DMS79 treated with DMSO at 0.1 percent for 48 hours (cell line): ENCODE data around the gene CRY1.
"Not testable (repeated sequence)": the region's sequence is repeated elsewhere in the genome, so short reads cannot be mapped to it uniquely, and the experiment has no call there.

Experiments
- DNase-seq: peaks from one replicate; lab custom pipeline; 2025; lab: John Stamatoyannopoulos, UW

CRY1 gene

DNA sequence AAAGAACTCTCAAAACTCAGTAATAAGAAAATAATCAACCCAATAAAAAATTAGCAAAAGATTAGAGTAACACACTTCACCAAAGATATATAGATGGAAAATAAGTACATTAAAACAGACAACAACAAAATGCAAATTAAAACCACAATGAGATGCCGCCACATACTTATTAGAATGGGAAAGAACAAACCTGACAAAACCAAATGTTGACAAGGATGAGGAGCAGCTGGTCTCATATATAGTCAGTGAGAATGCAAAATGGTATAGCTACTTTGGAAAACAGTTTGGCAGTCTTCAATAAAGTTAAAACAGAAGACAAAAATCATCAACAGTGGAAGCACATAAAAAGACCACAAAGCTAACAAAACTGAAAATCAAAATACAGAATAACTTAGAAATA lies 29.1 kb downstream of the CRY1 start:
- DNase-seq: no peak

DNA sequence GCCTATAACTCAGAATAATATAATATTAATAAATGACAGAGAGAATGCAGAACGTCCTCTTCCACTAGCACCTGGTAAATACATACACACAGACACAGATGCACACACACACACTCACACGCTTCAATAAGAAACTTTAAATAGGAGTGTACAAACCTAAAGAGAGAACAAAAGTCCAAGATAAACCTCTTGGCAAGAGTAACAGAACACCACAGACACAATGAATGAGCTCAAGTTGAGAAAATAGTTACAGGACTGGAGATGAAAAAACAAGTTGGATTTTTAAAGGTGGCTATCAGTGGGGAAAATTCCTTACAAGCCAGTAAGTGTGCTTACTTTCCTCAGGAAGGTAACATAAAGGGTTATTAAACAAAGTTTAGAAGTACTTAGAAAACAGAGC lies 35.2 kb downstream of the CRY1 start:
- DNase-seq: no peak

DNA sequence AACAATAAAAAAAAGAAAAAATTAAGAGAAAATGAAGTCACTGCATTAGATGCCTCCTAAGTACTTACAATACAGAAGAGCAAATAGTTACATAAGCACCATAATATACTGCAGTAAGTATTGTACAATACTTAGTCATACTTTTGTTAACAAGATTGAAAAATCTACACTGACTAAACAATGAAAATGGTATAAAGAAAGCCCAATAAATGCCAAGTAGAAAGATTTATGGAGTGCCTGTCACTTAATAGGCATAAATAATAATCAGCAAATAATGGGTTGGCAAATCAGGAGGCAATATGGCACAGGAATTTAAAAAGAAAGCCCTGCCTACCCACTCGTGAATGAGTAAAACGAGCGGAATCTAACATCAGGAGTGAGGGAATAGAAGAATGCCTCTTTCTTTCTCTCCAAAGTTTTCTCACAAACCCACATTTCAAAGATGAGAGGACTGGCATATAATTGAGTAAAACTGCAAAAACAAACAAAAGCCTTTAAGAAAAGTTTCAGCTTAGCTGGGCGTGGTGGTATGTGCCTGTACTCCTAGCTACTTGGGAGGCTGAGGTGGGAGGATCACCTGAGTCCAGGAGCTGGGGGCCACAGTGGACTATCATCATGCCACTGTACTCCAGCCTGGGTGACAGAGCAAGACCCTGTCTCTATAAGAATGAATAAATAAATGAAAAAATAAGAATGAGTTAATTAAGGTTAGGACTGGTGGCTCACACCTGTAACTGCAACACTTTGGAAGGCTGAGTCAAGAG lies 36.1 kb downstream of the CRY1 start:
- DNase-seq: peak; percentile 10

DNA sequence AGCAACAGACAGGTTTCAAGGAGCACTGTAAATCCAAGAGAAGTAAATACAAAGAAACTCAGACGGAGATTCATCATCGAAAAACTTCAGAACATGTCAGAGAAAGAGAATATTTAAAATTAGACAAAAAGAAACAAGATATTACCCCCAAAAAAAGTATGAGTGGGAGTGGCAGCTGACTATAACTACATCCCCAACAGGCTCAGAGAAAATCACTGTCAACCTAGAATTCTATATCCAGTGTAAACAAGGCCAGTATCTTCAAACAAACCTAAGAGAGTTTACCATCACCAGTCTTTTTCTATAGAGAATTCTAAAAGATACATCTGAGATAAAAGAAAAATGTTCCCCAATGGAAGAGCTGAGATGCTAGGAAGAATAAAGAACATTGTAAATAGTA lies 39.6 kb downstream of the CRY1 start:
- DNase-seq: no peak

DNA sequence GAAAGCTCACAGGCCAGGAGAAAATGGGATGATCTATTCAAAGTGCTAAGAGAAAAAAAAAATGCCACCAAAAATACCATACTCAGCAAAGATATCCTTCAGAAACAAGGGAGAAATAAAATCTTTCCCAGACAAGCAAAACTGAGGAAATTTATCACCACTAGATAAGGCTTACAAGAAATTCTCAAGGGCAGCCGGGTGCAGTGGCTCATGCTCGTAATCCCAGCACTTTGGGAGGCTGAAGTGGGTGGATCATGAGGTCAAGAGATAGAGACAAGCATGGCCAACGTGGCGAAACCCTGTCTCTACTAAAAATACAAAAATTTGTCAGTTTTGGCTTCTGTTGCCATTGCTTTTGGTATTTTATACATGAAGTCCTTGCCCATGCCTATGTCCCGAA lies 48.2 kb downstream of the CRY1 start:
- no peak for DNase-seq

DNA sequence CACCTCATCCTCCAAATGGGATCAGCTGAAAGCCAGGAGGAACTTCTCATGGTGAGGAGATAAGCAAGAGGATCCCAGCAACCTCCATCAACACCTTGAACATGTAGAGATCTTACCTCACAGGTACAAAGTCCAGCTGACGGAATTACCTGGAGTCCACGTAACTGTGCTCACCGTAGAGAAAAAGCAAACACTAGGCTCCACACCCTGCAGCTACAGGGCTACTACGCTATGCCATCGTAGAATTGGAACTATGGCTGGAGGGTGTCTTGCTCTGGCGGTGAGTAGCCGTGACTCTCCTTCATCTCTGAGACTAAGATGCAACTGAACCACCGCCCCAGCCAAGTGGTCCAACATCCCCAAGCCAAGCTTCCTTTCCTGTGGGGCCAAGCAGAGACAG lies 50.5 kb downstream of the CRY1 start:
- no peak for DNase-seq

DNA sequence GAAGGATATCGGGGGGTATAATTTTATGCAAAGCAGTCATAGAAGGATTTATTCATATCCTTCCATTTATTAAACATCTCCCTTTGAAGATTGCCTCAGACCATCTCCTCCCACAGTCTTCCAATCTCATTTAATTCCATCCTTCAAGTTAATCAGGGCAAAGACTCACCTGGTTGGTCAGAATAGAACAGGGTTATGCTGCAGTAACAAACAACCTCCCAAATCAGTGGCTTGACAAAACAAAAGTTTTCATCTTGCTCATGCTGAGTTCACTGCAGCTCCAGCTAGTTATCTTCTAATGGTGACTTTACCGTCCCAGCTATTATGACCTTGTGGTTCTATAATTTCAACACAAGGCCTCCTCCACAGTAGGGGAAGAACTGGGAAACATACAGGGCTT lies 57.6 kb downstream of the CRY1 start:
- no peak for DNase-seq

DNA sequence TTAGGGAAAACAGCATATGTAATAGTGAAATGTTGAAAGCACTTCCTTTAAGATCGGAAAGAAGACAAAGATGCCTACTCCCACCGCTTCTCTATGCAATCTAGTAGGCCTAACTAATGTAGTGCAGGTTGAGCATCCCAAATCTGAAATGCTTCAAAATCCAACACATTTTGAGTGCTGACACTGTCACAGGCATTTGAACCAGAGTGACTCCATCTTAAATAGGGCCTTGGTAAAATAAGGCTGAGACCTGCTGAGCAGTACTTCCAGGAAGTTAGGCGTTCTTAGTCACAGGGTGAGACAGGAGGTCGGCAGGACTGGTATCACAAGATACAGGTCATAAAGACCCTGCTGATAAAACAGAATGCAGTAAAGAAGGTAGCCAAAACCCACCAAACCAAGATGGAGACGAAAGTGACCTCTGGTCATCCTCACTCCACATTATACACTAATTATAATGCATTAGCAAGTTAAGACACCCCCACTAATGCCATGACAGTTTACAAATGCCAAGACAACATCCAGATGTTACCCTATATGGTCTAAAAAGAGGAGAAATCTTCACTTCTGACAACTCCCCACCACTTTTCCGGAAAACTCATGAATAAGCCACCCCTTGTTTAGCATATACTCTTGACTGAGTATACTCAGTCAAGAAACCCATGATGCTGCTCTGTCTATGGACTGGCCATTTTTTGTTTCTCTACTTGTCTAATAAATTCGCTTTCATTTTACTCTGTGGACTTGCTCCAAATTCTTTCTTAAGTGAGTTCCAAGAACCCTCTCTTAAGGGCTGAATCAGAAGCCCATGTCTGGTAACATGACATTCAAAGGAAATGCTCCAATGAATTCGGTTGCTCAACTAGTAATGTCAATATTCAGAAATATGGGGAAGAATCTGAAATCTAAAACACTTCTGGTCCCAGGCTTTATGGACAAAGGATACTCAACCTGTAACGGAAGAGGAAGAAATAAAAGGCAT lies 59.3 kb downstream of the CRY1 start:
- no peak for DNase-seq

DNA sequence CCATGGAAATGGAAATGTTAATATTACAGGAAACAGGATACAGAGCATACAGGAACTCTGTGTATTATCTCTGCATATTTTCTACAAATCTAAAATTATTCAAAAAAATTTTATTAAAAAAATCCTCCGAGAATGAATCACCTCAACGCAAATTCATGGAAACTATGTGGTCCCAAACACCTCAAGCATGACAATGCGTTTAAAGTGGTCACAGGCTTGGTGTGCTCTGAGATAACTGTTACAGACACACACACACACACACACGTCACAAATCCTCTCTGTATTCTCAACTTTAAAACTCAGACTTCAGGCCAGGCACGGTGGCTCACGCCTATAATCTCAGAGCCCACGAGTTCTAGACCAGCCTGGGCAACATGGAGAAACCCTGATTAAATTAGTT lies 61.1 kb downstream of the CRY1 start:
- no peak for DNase-seq

DNA sequence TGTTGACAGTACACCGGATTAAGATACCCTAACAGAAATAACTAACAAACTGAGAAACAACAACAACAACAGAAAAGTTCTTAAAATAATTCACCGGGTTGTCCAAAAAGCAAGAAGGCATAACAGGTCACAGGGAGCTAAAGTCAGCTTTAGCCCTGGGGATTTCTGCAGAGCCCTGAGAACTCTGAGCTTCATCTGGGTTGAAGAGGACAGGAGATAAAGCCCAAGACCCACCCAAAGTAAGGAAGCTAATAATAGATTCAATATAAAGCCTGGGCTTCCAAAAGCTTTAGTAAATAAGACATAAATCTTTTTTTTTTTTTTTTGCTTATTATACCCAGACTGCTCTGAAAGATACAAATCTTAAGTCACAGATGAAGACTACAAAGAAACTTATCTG lies 62.3 kb downstream of the CRY1 start:
- DNase-seq: no peak

DNA sequence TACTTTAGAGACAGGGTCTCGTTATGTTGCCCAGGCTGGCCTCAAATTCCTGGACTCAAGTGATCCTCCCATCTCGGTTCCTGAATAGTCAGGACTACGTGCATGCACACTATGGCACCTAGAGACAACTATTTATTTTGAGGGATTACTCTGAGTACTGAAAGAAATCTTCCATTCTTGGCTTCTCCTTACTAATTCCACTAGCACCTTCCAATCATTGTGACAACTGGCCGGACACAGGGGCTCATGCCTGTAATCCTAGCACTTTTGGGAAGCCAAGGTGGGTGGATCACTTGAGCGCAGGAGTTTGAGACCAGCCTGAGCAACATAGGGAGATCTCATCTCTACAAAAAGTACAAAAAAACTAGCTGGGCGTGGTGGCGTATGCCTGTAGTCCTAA lies 64.3 kb downstream of the CRY1 start:
- DNase-seq: no peak

DNA sequence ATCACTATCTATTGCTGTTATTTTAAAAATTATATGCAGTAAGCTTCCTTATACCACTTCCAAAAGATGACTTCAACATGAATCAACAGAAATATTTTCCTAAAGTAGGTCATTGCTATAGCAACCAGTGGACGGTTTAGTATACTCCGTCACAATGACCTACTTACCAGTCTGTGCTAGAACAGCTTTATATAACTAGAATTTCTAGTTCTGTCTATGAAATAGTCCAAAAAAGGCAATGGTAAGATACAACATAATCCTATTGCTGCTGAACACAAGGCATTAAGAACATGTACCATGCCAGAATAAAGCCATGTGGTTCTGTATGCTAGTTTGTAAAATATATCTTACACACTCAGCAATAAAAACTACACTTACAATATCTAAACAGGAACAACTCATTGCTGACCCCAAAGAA lies 65.7 kb downstream of the CRY1 start:
- peak; percentile 32 for DNase-seq

DNA sequence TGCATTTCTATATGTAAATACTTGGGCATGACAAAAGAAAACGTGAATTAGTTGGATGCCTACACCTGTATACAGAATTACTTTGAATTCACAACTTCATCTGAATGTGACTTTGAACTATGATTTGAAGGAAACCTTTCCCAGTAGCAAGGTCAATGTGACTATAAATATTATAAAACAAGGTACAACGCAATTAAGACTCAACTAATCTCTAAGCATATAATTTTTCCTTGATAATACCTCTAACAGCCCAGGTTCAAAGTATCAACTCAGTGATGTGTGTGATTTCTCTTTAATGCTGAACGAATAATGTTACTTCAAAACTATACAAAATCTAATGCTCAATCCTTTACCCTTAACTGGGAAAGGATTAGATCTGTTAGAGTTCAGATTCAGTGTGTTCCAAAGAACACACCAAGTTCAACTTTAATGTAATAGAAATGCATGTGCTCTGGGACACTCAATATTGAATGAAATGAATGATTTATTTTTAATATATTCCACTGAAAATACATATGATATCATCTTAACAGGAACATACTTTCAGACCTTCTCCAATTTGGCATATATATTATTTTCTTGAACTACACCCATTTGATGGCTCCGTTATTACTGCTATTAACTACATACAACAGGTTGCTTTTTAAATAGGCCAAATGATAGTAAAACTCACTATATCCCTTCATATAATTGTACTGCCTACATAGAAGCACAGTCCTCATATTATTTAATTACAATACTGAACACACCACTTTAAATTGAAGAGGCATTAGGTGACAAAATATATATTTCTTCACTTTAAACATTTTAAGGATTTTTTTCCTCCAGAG lies 66.3 kb downstream of the CRY1 start:
- DNase-seq: no peak

DNA sequence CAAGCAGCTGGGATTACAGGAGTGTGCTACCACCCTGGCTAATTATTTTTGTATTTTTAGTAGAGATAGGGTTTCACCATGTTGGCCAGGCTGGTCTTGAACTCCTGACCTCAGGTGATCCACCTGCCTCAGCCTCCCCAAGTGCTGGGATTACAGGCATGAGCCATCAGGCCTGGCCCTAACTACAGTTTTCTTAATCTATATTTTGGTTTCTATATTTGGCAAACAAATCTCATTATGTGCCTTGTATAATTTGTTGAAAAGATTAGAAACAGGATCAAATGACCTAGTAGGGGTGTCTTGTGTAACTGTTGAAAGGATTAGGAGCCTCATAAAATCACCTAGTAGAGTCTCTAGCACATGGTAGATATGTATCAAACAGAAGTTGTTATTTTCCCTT lies 67.0 kb downstream of the CRY1 start:
- DNase-seq: not testable (repeated sequence)

DNA sequence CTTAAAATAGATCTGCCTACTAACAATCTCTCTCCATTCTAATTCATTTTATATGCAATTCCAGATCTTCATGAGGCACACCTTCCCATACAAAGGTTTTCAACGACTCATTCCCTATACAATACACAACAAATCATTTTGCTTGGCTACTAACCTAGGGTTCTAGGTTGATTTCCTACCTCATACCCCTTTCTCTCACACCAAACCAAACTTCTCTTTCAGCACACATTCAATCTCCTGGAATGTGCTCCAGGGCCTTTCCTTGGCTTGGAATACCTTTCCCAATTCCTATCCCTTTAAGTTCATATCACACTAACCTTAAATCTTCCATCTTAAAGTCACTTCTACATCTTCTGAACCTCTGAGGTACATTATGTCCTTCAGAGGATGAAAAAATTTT lies 67.7 kb downstream of the CRY1 start:
- DNase-seq: no peak

DNA sequence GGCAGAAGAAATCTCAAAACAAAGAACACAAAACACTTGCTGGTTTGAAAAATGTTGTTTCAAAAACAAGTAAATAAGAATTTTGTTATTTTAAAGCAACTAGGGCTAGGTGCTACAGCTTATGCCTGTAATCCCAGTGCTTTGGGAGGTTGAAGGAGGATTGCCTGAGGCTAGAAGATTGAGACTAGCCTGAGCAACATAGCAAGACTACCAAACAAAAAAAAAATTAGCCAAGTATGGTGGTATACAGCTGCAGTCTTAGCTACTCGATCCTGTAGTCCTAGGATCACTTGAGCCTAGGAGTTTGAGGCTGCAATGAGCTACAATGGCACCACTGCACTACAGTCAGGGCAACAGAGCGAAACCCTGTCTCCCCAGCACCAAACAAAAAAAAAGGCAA lies 73.8 kb downstream of the CRY1 start:
- no peak for DNase-seq

DNA sequence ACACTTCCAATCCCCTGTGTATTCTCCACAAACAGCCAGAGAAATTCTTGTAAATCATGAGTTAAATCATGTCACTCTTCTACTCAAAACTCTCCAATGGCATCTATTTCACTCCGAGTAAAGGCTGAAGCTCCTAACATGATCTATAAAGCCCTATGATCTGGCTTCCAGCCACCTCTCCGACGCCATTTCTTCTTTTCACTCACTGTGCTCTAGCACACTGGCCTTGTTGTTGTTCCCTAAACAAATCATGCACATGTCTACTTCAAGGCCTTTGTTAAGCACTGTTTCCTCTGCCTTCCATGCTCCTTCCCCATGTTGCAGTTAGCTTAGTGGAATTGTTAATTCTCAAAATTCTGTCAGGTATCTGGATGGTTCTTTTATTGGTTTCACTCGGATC lies 76.3 kb downstream of the CRY1 start:
- no peak for DNase-seq

DNA sequence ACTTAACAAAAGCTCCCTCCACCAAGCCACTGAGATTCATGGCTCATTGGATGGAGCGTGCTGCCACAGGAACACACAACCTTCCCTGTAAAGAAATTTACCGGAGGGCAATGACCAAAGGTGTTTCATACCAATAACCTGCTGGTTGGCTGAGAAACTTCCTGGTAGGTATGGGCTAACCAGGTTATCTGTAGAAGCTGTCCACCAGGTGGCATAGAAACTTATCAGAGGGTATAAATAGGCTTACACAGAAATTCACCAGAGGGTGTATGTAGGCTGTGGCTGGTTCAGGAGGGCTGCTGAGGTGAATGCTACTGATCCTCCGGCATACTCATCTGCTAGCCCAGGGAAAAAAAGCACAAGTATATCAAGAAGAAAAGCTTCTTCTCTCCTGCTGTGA lies 79.3 kb downstream of the CRY1 start:
- no peak for DNase-seq

DNA sequence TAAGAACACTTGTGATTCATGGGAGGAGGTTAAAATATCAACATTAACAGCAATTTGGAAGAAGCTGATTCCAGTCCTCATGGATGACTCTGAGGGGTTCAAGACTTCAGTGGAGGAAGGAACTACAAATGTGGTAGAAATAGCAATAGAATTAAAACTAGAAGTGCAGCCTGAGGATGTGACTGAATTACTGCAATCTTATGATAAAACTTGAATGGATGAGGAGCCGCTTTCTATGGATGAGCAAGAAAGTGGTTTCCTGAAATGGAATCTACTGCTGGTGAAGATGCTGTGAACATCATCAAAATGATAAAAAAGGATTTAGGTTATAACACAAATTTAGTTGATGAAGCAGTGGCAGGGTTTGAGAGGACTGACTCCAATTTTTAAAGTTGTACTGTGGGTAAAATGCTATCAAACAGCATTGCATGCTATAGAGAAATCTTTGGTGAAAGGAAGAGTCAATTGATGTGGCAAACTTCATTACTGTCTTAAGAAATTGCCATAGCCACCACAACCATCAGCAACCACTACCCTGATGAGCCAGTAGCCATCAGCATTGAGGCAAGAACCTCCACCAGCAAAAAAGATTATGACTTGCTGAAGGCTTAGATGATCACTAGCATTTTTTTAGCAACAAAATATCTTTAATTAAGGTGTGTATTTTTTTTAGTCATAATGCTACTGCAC lies 80.5 kb downstream of the CRY1 start:
- DNase-seq: no peak

DNA sequence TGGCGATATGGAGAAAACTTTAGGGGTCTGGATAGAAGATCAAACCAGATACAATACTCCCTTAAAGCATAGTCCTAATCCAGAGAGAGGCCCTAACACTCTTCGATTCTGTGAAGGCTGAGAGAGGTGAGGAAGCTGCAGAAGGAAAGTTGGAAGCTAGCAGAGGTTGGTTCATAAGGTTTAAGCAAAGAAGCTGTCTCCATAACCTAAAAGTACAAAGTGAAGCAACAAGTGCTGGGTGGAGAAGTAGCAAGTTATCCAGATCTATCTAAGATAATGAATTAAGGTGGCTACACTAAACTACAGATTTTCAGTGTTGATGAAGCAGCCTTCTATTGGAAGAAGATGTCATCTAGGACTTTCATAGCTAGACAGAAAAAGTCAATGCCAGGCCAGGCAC lies 81.8 kb downstream of the CRY1 start:
- no peak for DNase-seq

DNA sequence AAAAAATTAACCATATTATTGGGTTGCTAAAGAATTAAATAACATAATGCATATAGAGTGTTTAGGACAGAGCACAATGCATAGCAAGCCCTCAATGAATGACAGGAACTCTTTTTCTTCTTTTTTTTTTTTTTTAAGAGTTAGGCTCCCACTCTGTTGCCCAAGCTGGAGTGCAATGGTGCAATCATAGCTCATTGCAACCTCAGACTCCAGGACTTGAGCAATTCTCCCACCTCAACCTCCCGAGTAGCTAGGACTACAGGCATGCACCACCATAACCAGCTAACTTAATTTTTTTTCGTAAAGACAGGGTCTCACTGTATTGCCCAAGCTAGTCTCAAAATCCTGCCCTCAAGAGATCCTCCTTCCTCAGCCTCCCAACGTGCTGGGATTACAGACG lies 85.9 kb downstream of the CRY1 start:
- DNase-seq: no peak

DNA sequence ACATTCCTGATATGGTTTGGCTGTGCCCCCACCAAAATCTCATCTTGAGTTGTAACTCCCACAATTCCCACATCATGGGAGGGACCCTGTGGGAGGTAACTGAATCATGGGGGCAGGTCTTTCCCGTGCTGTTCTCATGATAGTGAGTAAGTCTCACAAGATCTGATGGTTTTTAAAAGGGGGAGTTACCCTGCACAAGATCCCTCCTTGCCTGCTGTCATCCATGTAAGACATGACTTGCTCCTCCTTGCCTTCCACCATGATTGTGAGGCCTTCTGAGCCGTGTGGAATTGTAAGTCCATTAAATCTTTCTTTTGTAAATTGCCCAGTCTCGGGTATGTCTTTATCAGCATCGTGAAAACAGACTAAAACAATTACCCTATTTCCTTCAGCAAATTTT lies 90.7 kb downstream of the CRY1 start:
- not testable (repeated sequence) for DNase-seq
